ENCODE results near the gene NR1D1.

GRCh38 chr17:40068584-40068916 lies 31.8 kb downstream of the NR1D1 start:
- TF ChIP-seq CTCF (IDR thresholded peaks at IDR 0.05 in 8 of 11, conservative IDR thresholded peaks at IDR 0.05 in 3 of 11) (no peak), POLR2A (IDR thresholded peaks at IDR 0.05) (no peak), POLR2AphosphoS5 (IDR thresholded peaks at IDR 0.05) (no peak)
